Hematopoietic multipotent progenitor cell treated with erythropoietin and hydrocortisone succinate and interleukin-3 and kit ligand, for 4 days (in vitro differentiated cells): ENCODE results near the gene NAT16.
A peak's percentile ranks its signal among the peaks of the same experiment; 100 is the strongest.

ENCODE experiments used
- DNase-seq: peaks from one replicate; pipeline ENCODE4 v3.0.0-alpha.2; 2015

NAT16 gene

DNA sequence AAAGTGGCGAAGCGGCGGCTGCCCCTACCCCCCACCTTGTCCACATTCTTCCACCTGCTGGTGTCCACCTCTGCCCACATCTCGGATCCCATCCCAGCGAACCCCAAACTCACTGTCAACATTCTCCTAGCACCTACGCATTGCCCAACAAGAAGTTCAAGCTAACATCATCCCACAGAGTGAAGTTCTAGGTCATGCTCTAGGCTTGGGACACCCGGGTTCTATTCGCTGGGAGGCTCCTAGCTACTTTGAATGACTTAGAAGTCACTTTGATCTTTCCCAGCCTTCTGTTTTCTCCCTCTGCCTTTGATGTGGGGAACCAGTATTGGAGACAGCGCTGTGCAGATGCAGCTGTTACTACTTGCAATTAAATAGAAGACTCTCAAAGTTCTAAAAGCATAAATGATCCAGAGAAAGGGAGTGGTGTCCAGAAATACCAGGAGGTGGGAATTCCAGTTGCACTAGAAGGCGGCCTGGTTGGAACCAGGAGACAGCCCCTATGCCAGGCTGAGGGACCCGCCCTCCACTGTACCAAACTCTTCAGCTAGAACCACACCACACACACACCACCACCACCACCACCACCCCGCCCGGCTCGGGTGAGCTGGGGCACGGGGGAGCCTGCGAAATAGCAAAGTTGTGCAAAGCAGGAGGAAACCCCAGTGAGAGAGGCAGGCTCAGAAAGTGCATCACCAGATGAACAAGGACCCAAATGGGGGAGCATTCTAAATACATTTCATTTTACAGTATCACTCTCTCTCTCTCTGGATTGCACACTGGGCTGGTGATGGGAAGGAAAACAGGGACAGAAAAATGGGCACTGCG is 9.3 kb downstream of the NAT16 start:
- DNase-seq, result no peak

- DNase-seq, result peak; percentile 80
Measured at GRCh38 chr7:101169838-101170551, 10.1 kb downstream of the NAT16 start.

GRCh38 chr7:101169110-101169837 is 10.8 kb downstream of the NAT16 start:
- DNase-seq, result no peak

GRCh38 chr7:101168412-101169049 is 11.6 kb downstream of the NAT16 start:
- no peak for DNase-seq

- DNase-seq, result no peak
Measured at GRCh38 chr7:101167645-101168411, 12.3 kb downstream of the NAT16 start.

DNA sequence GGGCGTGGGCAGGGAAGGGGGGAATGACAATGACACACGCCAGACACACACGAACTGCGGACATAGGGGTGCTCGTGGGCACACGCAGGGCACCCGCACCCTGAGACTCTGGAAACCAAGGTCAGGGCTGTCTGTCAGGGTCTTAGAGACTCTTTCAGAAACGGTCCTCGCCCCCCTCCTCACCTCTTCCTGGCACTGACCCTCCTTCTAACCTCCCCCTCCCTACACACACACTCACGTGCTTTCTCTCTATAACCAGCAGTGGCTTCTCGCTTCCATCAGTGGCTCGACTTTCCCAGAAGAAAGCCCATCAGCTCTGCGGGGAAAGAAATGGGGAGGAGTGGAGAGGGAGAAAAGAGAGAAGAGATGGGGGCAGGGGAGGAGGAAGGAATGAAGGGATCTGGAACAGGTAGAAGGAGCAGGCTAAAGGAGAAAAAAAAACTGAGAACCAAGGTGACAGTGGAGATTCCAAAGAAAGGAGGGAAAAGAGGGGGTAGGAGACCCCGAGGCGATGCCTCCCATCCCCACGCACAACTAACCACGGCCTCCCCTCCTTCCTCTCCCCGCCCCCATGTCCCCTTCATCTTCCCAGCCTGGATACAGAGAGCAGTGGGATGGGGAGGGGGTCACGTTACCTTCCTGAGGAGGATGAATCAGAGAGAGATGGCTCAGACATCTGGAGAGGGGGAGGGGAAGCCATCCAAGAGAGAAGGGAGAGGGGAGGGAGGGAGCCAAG is 13.0 kb downstream of the NAT16 start:
- no peak for DNase-seq

- DNase-seq, result no peak
Measured at GRCh38 chr7:101166648-101166908, 13.5 kb downstream of the NAT16 start.

DNA sequence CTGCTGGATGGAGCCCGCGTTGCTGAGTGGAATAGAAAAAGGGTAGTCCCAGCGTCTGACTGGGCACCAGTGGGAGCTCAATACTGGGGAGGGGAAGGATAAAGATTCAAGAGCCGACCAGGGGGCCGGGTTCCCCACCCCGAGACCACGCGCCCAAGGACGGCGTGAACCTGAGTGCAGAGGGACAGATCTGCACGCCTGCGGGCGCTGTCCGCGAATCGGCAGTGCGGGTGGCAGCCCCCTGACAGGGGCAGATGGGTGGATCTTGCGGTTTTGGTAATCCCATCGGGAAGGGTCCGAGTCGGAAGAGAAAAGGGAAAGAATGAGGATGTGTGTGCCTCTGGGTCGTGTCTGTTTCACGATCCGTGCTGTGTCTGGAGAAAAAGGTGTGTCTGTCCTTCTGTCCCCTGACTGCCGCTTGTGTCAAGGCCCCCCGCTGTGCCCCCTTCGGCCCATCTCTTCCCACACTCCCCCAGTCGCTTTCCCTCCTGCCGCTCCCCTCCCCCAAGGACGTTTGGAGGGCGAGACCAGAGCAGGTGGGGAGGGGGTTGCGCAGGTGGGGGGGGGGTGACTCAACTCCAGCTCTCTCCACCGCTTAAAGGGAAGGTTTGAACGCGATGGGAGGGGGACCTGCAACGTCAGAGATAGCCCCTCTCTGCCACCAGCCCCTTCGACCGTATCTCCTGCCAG is 14.0 kb downstream of the NAT16 start:
- DNase-seq, result no peak

DNA sequence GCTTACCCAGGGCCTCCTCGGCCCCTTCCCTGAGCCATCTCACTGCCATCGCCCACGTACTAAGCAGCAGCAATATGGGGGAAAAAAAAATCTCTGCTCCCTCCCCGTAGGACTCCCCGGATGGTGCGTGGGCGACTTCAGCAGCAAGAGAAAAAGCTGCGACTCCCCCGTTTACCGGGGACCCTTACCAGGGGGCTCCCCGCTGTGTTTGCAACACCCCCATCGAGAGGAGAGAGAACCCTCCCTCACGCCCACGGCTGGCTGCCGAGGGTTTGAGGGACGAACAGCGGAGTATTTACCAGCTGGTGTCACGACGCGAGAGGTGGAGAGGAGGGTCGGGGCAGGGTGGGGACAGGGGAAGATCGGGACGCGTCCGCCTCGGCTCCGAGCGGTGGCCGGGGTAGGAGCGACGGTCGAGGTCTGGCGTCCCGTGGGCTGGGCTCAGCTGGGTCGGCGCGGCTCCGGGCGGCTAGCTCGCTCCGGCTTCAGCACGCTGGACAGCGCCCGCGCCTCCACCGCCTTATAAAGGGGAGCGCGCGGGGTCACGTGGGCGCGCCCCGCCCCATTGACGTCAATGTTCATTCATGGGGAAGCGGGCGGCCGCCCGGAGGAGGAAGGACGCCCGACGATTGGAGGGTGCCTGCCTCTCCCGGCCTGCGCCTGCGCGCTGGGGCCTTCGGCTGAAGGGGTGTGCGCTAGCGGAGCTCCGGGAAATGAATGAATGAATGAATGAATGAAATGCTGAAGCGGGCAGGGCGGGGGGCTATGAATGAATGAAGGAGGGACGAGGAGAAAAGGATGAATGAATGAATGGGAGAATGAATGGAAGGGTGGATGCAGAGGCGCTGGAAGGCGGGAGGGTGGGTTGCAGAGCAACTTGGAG is 14.8 kb downstream of the NAT16 start, which contains the start of gene VGF:
Gene VGF, minus strand, starts transcription at position 495 of the 883 bp plus-strand sequence. CDS start 726 bp downstream, outside the sequence.
- peak; percentile 98 for DNase-seq

- DNase-seq, result peak; percentile 61
Measured at GRCh38 chr7:101164071-101164840, 15.8 kb downstream of the NAT16 start.

DNA sequence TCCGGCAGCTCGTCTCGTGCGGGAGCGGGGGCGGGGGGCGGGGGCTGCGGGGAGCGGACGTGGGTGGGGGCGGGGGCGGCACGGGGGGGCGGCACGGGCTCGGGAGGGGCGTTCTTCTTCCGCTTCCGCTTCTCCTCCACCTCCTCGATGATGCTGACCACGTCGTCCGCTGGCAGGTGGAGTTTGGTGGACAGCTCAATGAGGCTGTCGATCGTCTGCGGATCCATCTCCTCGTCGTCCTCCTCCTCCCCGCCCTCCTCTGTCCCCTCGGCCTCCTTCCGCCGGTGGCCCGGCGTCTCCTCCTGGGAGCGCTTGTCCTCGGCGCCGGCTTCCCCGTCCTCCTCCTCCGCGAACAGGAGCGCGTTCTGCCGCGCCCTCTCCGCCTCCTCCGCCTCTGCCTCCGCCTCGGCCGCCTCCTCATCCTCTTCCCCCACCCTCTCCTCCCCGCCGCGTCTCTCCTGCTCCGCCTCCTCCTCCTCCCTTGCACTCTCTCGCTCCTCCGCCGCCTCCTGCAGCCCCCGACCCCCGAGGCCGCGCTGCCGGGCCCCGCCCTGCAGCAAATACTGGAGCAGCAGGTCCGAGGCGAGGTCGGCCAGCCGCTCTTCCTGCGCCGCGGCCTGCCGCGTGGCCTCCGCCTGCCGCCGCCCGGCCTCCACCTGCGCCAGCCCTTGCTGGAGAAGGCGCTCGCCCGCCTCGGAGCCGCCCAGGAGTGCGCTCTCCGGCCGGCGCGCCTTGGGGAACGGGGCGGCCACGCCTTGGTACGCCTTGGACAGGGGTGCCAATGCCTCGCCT is 16.6 kb downstream of the NAT16 start:
- peak; percentile 43 for DNase-seq

GRCh38 chr7:101162551-101163278 is 17.4 kb downstream of the NAT16 start:
- DNase-seq, result peak; percentile 74

- no peak for DNase-seq
Measured at GRCh38 chr7:101161692-101162471, 18.2 kb downstream of the NAT16 start.

GRCh38 chr7:101160910-101161309 is 19.2 kb downstream of the NAT16 start:
- DNase-seq, result no peak

GRCh38 chr7:101159696-101160674 is 20.1 kb downstream of the NAT16 start:
- DNase-seq, result no peak
